Breast epithelium (tissue), 4 donors: Measurements from ENCODE around the gene COA6. TPM values are rescaled to one million over a fixed set of nuclear protein-coding genes. Genes with fewer than 3 reads are reported as not detected.

Experiments
- DNase-seq, 2 donors: peaks; one replicate each; pipeline ENCODE4 v3.0.0-alpha.2; 2019; ENCODE audit warnings: low spot score in 2 of 2
- H3K27ac ChIP-seq, 2 donors: fragments of 200-600 bp; sonication (generic) in 1 of 2; one replicate each; pipeline ENCODE4 v1.5.1; 2016 to 2019; ENCODE audit warnings: mild to moderate bottlenecking in 1 of 2
- H3K27me3 ChIP-seq, 2 donors: fragments of 200-600 bp; sonication (generic) in 1 of 2; one replicate each; pipeline versions ENCODE4 v1.5.1 to v1.6.0; 2017 to 2019; ENCODE audit warnings: control low read depth in 1 of 2, mild to moderate bottlenecking in 1 of 2
- H3K36me3 ChIP-seq: fragments of 200-600 bp; one replicate; pipeline ENCODE4 v1.5.1; 2019
- H3K4me1 ChIP-seq, 2 donors: fragments of 200-600 bp; sonication (generic); one replicate each; pipeline ENCODE4 v1.5.1; 2016 to 2019; ENCODE audit warnings: control low read depth in 1 of 2
- H3K4me3 ChIP-seq, 3 donors: fragments of 200-600 bp; sonication (generic); 1 replicate in 2 of 3; 2 replicates in 1 of 3; pipeline ENCODE4 v1.5.1; 2016 to 2019; ENCODE audit warnings: mild to moderate bottlenecking in 3 of 3, moderate library complexity in 2 of 3
- H3K9me3 ChIP-seq, 2 donors: fragments of 200-600 bp; sonication (generic) in 1 of 2; one replicate each; pipeline ENCODE4 v1.5.1; 2016 to 2019; ENCODE audit warnings: control low read depth in 1 of 2
- CTCF ChIP-seq, 3 donors: fragments of 450-650 bp; IDR thresholded peaks; one replicate each; pipeline ENCODE4 v1.5.1; 2016 to 2017; ENCODE audit warnings: antibody characterized with exemption in 3 of 3, mild to moderate bottlenecking in 3 of 3, moderate library complexity in 3 of 3
- POLR2A ChIP-seq: fragments of 450-650 bp; IDR thresholded peaks from one replicate; pipeline ENCODE4 v1.6.1; 2016; ENCODE audit warnings: antibody characterized with exemption, mild to moderate bottlenecking, moderate library complexity
- POLR2AphosphoS5 ChIP-seq, 3 donors: sonication (generic); formaldehyde crosslinking; IDR thresholded peaks; one replicate each; pipeline ENCODE4 v1.6.1; 2017; ENCODE audit warnings: antibody characterized with exemption in 3 of 3
- intact Hi-C: fragments of 100-400 bp; cut with DNase I; formaldehyde crosslinking; loops from one replicate; pipeline ENCODE4 v1.15.1; 2023; ENCODE audit warnings: low total_unique reads
- total RNA-seq, 3 donors: library from RNA; depleted of rRNA; stranded (reverse); fragments of >200 nt; gene quantifications; one replicate each; pipeline ENCODE4 v1.1.0, GENCODE V29; 2016

The COA6 gene
- total RNA-seq = 10 to 100 TPM; 10.4 to 17.7 (median 14.6) TPM

GRCh38 chr1:234373064-234373958 is at the start of gene COA6:
Gene COA6, plus strand, starts transcription at chr1:234373456. Its CDS starts 11 bp downstream, at chr1:234373467.
- Histone ChIP-seq H3K27ac (peak within 1 kb of the TSS; percentile 95 to 97), H3K4me3 (peak within 1 kb of the TSS; percentile 77 to 84 (median 84)), H3K27me3 (no peaks in the 10 kb centered on the region), H3K9me3 (no peaks in the 10 kb centered on the region), H3K36me3 (no peaks in the 10 kb centered on the region), H3K4me1 (peaks cover 0 to 8% of the 10 kb centered on the region in 2 donors)
- DNase-seq = peak; percentile 81 to 87
- TF ChIP-seq POLR2AphosphoS5 (IDR thresholded peaks at IDR 0.05) = peak; percentile 91 to 95 (median 92)
- TF ChIP-seq CTCF (IDR thresholded peaks at IDR 0.05) = no peak
- TF ChIP-seq POLR2A = peak; percentile 60
- intact Hi-C loops = no loop called here

- TF ChIP-seq CTCF (IDR thresholded peaks at IDR 0.05) = no peak
- TF ChIP-seq POLR2A = no peak
- no peak for TF ChIP-seq POLR2AphosphoS5 (IDR thresholded peaks at IDR 0.05)
- no peak for DNase-seq
- intact Hi-C loops = no loop called here
- Histone ChIP-seq H3K9me3 (no peaks in the 10 kb centered on the region), H3K36me3 (no peaks in the 10 kb centered on the region), H3K4me1 (no peaks in the 10 kb centered on the region), H3K27ac (no peak overlapping the region), H3K4me3 (no peak overlapping the region), H3K27me3 (no peaks in the 10 kb centered on the region)
Measured at GRCh38 chr1:234324821-234325220, 48.4 kb upstream of the COA6 start.

GRCh38 chr1:234325878-234326496 is 47.3 kb upstream of the COA6 start:
- no peak for TF ChIP-seq POLR2AphosphoS5 (IDR thresholded peaks at IDR 0.05)
- TF ChIP-seq CTCF (IDR thresholded peaks at IDR 0.05) = no peak
- no peak for TF ChIP-seq POLR2A

GRCh38 chr1:234326497-234327366 is 46.5 kb upstream of the COA6 start:
- TF ChIP-seq CTCF (IDR thresholded peaks at IDR 0.05) (peak in 2 of 3 donors; percentile 40 to 45), POLR2A (no peak)
- no peaks in the 10 kb centered on the region for H3K27me3 ChIP-seq
- no peaks in the 10 kb centered on the region for H3K9me3 ChIP-seq
- DNase-seq = no peak
- H3K4me1 ChIP-seq = no peaks in the 10 kb centered on the region
- no peak overlapping the region for H3K27ac ChIP-seq
- intact Hi-C loops = no loop called here
- no peaks in the 10 kb centered on the region for H3K36me3 ChIP-seq
- H3K4me3 ChIP-seq = peak overlapping the region in 2 of 3 donors; percentile 29 to 32

More at GRCh38 chr1:234325878-234326496, 47.3 kb upstream of the COA6 start:
- Histone ChIP-seq H3K27ac (no peak overlapping the region), H3K4me1 (no peaks in the 10 kb centered on the region), H3K36me3 (no peaks in the 10 kb centered on the region), H3K27me3 (no peaks in the 10 kb centered on the region), H3K4me3 (peak overlapping the region in 1 of 3 donors; percentile 32), H3K9me3 (no peaks in the 10 kb centered on the region)
- DNase-seq = no peak
- intact Hi-C loops = no loop called here
